Upper lobe of left lung (tissue), 4 donors: ENCODE results near the gene THSD1.

Source experiments
- CTCF ChIP-seq, 6 experiments: fragments of 450-650 bp in 4 of 6; fragments of 200-600 bp in 2 of 6; sonication (generic) in 2 of 6; IDR thresholded peaks; one replicate each; pipeline ENCODE4 v1.5.1; 2016 to 2019; ENCODE audit warnings: antibody characterized with exemption in 6 of 6
- POLR2A ChIP-seq, 4 donors: fragments of 450-650 bp; IDR thresholded peaks; one replicate each; pipeline ENCODE4 v1.5.1; 2016 to 2017; ENCODE audit warnings: antibody characterized with exemption in 4 of 4, mild to moderate bottlenecking in 2 of 4

DNA sequence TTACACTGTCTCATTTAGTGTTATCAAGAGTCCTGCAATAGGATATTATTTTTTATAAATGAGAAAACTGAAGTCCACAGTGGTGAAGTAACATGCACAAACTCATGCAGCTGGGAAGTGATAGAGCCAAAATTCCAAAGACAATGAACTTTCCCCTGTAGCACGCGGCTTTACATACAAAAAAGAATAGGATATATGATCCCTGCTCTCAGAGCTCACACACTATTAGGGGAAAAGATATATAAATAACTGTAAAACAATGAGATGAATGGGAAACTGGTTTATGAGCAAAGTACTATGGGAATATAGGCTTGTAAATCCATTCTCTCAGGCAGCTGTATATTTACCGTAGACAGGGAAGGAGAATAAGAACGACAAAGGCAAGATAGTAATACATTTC lies 39.7 kb downstream of the THSD1 start:
- TF ChIP-seq CTCF (IDR thresholded peaks at IDR 0.05): no peak
- TF ChIP-seq POLR2A (IDR thresholded peaks at IDR 0.05): no peak
